ENCODE measurements around the gene GTPBP3. TPM values are rescaled to one million over a fixed set of nuclear protein-coding genes. Genes with fewer than 3 reads are reported as not detected.
A peak's percentile ranks its signal among the peaks of the same experiment; 100 is the strongest.

GTPBP3 gene
- total RNA-seq, 4 donors from 2014 or later = 18.7 to 29.0 (median 25.2) TPM

DNA sequence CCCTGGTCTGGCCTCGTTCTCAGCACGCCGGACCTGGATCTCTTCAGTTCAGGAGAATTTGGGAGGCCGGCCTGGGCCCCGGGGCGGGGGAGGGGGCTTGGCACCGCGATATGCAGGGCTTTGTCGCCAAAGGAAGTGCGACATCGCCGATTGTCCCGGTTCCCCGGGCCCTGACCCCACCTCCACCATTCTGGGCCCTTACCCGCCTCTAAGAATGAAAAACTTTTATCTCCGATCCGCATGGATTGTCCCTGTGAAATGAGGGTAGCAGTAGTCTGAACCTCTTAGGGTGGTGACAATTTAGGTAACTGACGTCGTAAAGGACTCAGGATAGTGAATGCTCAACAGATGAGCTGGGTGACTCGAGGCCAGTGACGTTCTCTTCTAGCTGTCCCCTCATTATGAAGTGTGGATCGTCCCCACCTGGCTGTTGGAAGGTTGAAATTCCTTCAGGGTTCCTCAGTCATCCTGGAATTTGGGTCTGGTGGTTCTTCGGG lies 27.3 kb upstream of the GTPBP3 start:
- Histone ChIP-seq H3K36me3 (peaks cover 17% of the 10 kb centered on the region), H3K4me1 (peaks cover 50% of the 10 kb centered on the region), H3K27me3 (no peaks in the 10 kb centered on the region), H3K4me3 (peak overlapping the region; percentile 76), H3K27ac (peak overlapping the region; percentile 63), H3K9me3 (no peaks in the 10 kb centered on the region)
- no peak for DNase-seq (ENCODE audit: low spot score in 2 of 2)
- WGBS = 2% methylated on average over 15 of the region's 23 CpGs
- TF ChIP-seq EP300 (IDR thresholded peaks at IDR 0.05) (no peak), POLR2AphosphoS5 (IDR thresholded peaks at IDR 0.05) (no peak), POLR2A (IDR thresholded peaks at IDR 0.05) (no peak)
- TF ChIP-seq, protein P1, sequence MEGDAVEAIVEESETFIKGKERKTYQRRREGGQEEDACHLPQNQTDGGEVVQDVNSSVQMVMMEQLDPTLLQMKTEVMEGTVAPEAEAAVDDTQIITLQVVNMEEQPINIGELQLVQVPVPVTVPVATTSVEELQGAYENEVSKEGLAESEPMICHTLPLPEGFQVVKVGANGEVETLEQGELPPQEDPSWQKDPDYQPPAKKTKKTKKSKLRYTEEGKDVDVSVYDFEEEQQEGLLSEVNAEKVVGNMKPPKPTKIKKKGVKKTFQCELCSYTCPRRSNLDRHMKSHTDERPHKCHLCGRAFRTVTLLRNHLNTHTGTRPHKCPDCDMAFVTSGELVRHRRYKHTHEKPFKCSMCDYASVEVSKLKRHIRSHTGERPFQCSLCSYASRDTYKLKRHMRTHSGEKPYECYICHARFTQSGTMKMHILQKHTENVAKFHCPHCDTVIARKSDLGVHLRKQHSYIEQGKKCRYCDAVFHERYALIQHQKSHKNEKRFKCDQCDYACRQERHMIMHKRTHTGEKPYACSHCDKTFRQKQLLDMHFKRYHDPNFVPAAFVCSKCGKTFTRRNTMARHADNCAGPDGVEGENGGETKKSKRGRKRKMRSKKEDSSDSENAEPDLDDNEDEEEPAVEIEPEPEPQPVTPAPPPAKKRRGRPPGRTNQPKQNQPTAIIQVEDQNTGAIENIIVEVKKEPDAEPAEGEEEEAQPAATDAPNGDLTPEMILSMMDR (IDR thresholded peaks at IDR 0.05) = no peak

DNA sequence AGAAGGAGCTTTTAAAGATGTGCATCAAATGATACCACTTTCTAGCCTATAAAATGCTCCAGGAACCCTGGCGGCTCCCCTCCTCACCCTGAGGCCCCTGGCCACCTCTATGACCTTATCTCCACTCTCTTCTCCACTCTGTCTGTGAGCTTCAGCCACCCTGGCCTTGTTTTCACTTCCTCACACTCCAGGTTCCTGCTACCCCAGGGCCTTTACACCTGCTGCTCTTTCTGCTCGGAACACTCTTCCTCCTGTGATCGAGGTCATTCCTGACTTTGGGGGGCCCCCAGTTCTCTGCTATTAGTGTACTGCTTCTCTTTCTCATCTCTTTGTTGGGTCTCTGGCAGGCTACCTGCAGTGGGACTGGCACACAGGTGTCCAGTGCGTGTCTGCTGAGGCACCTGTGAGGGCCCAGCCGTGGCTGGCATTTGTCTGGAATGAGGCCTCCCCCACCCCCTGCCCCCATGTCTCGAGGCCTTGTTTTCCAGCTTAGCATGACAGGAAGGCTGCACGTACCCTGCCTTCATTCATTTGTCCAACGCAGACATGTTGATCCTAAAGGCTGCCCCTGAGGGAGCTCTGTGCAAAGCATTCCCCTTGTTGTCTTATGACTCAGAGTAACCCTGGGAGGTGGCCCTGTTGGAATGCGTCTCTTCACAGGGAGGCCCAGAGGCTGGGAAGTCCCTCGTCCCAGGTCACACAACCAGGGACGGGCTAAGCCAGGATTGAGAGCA lies 25.7 kb upstream of the GTPBP3 start:
- H3K27ac ChIP-seq = no peak overlapping the region
- 52% methylated on average over 11 of the region's 11 CpGs for WGBS

DNA sequence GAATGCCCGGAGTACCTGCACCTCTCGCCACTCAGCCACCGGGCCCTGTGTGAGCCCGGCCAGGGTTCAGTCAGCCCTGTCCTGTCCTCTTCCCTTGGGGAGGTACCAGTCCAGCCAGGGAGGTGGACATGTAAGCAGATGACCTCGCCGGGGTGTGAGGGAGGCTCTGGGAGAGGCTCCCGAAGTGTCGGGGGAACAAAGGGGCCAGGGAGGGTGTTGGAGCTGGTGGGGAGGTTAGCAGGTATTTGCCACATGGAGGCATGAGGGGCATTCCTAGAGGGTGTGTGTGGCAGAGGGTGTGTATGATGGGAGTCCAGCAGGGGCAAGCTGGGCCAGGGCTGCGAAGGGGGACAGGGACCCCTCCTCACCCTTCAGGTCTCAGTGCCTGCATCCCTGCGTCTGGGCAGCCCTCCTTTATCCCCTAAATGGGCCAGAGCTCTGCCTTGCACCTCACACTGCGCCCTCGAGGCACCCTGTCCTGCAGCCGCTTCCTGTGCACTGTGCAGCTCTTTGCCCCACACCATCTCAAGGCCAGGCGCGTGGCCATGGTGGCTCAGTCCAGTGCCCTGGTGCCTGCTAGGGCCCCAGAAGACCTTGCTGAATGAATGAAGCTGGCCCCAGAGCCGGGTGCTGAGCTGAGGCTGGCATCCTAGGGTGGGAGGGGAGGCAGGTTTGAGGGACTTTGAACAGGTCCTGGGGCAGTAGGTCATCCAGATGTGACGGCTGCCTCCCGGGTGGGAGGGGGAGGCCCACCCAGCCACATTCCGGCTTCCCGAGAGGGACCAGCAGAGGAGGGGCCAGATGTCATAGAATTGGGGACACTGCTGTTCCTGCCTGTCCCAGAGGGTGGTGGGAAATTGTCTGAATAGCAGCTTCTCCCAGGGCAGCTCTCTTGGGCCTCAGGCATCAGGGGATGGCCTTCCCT lies 24.9 kb upstream of the GTPBP3 start:
- Histone ChIP-seq H3K9me3 (no peaks in the 10 kb centered on the region), H3K4me3 (no peak overlapping the region), H3K36me3 (peaks cover 28% of the 10 kb centered on the region), H3K4me1 (peaks cover 30% of the 10 kb centered on the region), H3K27ac (no peak overlapping the region), H3K27me3 (no peaks in the 10 kb centered on the region)
- TF ChIP-seq POLR2A (IDR thresholded peaks at IDR 0.05) (no peak), EP300 (IDR thresholded peaks at IDR 0.05) (no peak), POLR2AphosphoS5 (IDR thresholded peaks at IDR 0.05) (no peak)
- TF ChIP-seq, protein P1 (IDR thresholded peaks at IDR 0.05) = no peak
- DNase-seq (ENCODE audit: low spot score in 2 of 2) = no peak
- 68% methylated on average over 17 of the region's 20 CpGs for WGBS

More for the DNA sequence above, 25.7 kb upstream of the GTPBP3 start:
- no peak for DNase-seq (ENCODE audit: low spot score in 2 of 2)
- Histone ChIP-seq H3K4me1 (peaks cover 37% of the 10 kb centered on the region), H3K4me3 (no peak overlapping the region), H3K9me3 (no peaks in the 10 kb centered on the region), H3K36me3 (peaks cover 28% of the 10 kb centered on the region), H3K27me3 (no peaks in the 10 kb centered on the region)
- no peak for TF ChIP-seq POLR2AphosphoS5 (IDR thresholded peaks at IDR 0.05)
- TF ChIP-seq, protein P1 (IDR thresholded peaks at IDR 0.05) = no peak
- no peak for TF ChIP-seq EP300 (IDR thresholded peaks at IDR 0.05)
- TF ChIP-seq POLR2A (IDR thresholded peaks at IDR 0.05) = no peak

DNA sequence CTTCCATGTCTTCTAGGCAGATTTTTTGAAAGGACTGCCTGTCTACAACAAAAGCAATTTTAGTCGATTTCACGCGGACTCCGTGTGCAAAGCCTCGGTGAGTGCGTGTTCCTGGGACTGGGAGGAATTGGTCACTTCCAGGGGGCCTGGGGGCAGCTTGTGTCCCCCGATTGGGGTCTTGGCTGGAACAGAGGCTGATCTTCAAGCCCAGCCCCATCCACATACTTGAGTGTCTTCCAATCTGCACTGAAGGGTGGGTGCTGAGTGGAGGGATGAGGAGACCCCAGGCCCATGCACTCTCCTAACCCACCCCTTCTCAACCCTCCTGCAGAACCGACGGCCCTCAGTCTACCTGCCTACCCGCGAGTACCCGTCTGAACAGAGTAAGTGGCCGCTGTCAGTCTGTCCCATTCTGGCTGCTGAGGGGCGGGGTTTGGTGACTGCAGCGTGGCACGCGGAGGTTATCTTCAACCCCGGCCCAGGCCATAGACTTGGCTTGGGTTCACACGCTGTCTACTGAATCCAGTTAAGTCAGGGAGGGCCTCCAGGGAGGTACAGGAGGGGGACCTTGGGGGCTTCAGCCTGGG lies 23.3 kb upstream of the GTPBP3 start:
- peaks cover 24% of the 10 kb centered on the region for H3K4me1 ChIP-seq
- DNase-seq (ENCODE audit: low spot score in 2 of 2) = no peak
- H3K27ac ChIP-seq = no peak overlapping the region
- H3K4me3 ChIP-seq = no peak overlapping the region
- H3K9me3 ChIP-seq = no peaks in the 10 kb centered on the region
- no peaks in the 10 kb centered on the region for H3K27me3 ChIP-seq
- H3K36me3 ChIP-seq = peaks cover 36% of the 10 kb centered on the region
- WGBS = 88% methylated on average over 17 of the region's 19 CpGs
- TF ChIP-seq, protein P1 (IDR thresholded peaks at IDR 0.05) = no peak
- TF ChIP-seq EP300 (IDR thresholded peaks at IDR 0.05) (no peak), POLR2A (IDR thresholded peaks at IDR 0.05) (no peak), POLR2AphosphoS5 (IDR thresholded peaks at IDR 0.05) (no peak)
